ENCODE data around the gene U2AF2. TPM values are rescaled to one million over a fixed set of nuclear protein-coding genes. Genes with fewer than 3 reads are reported as not detected.

The U2AF2 gene
- total and polyA plus RNA-seq, 3 experiments from 2014 or later = 9.5 to 386 (median 374) TPM

- peaks cover 23% of the 10 kb centered on the region for H3K4me1 ChIP-seq (ENCODE audit: insufficient read depth, low read length)
- peaks cover 32 to 75% (median 38%) of the 10 kb centered on the region in 3 donors for H3K4me1 Mint-ChIP-seq
- ChIA-PET POLR2A (no interaction called here), CTCF (no interaction called here)
- H3K4me3 ChIP-seq (ENCODE audit: low read length) = no peak overlapping the region
- H3K27me3 ChIP-seq (ENCODE audit: insufficient read depth, low read length, poor library complexity, severe bottlenecking) = no peaks in the 10 kb centered on the region
- no peaks in the 10 kb centered on the region for H3K9me3 Mint-ChIP-seq
- no peak for DNase-seq
- no peaks in the 10 kb centered on the region for H3K9me3 ChIP-seq (ENCODE audit: low read length)
- peaks cover 0 to 81% (median 7%) of the 10 kb centered on the region in 3 donors for H3K36me3 Mint-ChIP-seq
- peaks cover 41% of the 10 kb centered on the region for H3K36me3 ChIP-seq (ENCODE audit: insufficient read depth, low read length)
- no peak overlapping the region for H3K27ac ChIP-seq (ENCODE audit: low read depth, low read length)
- no peak overlapping the region for H3K4me3 Mint-ChIP-seq
- peak overlapping the region in 2 of 8 donors; percentile 17 to 88 for H3K27ac Mint-ChIP-seq
- H3K27me3 Mint-ChIP-seq = no peaks in the 10 kb centered on the region
Observed at GRCh38 chr19:55680339-55681130, 25.7 kb downstream of the U2AF2 start.

GRCh38 chr19:55681131-55682092, 26.6 kb downstream of the U2AF2 start:
- Mint-ChIP-seq H3K36me3 (peaks cover 0 to 86% (median 7%) of the 10 kb centered on the region in 3 donors), H3K4me3 (no peak overlapping the region), H3K27me3 (no peaks in the 10 kb centered on the region), H3K27ac (peak overlapping the region in 4 of 8 donors; percentile 10 to 33 (median 20)), H3K4me1 (peaks cover 26 to 75% (median 34%) of the 10 kb centered on the region in 3 donors), H3K9me3 (no peaks in the 10 kb centered on the region)
- POLR2A ChIA-PET = interaction anchor here (0.7 kb wide), 1 partner anchor 1282 kb away, joined by 4 read pairs; no protein-coding TSS in a partner anchor
- no peak overlapping the region for H3K4me3 ChIP-seq (ENCODE audit: low read length)
- H3K27me3 ChIP-seq (ENCODE audit: insufficient read depth, low read length, poor library complexity, severe bottlenecking) = no peaks in the 10 kb centered on the region
- CTCF ChIA-PET = no interaction called here
- DNase-seq = no peak
- no peak overlapping the region for H3K27ac ChIP-seq (ENCODE audit: low read depth, low read length)
- peaks cover 14% of the 10 kb centered on the region for H3K4me1 ChIP-seq (ENCODE audit: insufficient read depth, low read length)
- H3K9me3 ChIP-seq (ENCODE audit: low read length) = no peaks in the 10 kb centered on the region
- H3K36me3 ChIP-seq (ENCODE audit: insufficient read depth, low read length) = peaks cover 48% of the 10 kb centered on the region

GRCh38 chr19:55683449-55684261, 28.8 kb downstream of the U2AF2 start:
- H3K4me3 ChIP-seq (ENCODE audit: low read length) = no peak overlapping the region
- H3K36me3 ChIP-seq (ENCODE audit: insufficient read depth, low read length) = peaks cover 45% of the 10 kb centered on the region
- no peaks in the 10 kb centered on the region for H3K27me3 ChIP-seq (ENCODE audit: insufficient read depth, low read length, poor library complexity, severe bottlenecking)
- Mint-ChIP-seq H3K9me3 (no peaks in the 10 kb centered on the region), H3K4me1 (peaks cover 9 to 61% (median 17%) of the 10 kb centered on the region in 3 donors), H3K27ac (peak overlapping the region in 2 of 8 donors; percentile 29 to 41), H3K4me3 (no peak overlapping the region), H3K27me3 (no peaks in the 10 kb centered on the region), H3K36me3 (peaks cover 0 to 82% (median 0%) of the 10 kb centered on the region in 3 donors)
- no peaks in the 10 kb centered on the region for H3K4me1 ChIP-seq (ENCODE audit: insufficient read depth, low read length)
- CTCF ChIA-PET = no interaction called here
- no peak overlapping the region for H3K27ac ChIP-seq (ENCODE audit: low read depth, low read length)
- no peaks in the 10 kb centered on the region for H3K9me3 ChIP-seq (ENCODE audit: low read length)
- no peak for DNase-seq
- POLR2A ChIA-PET = no interaction called here

- Mint-ChIP-seq H3K9me3 (no peaks in the 10 kb centered on the region), H3K4me1 (peaks cover 7 to 47% (median 8%) of the 10 kb centered on the region in 3 donors), H3K36me3 (peaks cover 0 to 79% (median 0%) of the 10 kb centered on the region in 3 donors), H3K27me3 (no peaks in the 10 kb centered on the region), H3K4me3 (no peak overlapping the region), H3K27ac (peak overlapping the region in 2 of 8 donors; percentile 32 to 36)
- Histone ChIP-seq H3K27me3 (ENCODE audit: insufficient read depth, low read length, poor library complexity, severe bottlenecking) (no peaks in the 10 kb centered on the region), H3K4me3 (ENCODE audit: low read length) (no peak overlapping the region), H3K36me3 (ENCODE audit: insufficient read depth, low read length) (peaks cover 43% of the 10 kb centered on the region), H3K27ac (ENCODE audit: low read depth, low read length) (no peak overlapping the region), H3K9me3 (ENCODE audit: low read length) (no peaks in the 10 kb centered on the region), H3K4me1 (ENCODE audit: insufficient read depth, low read length) (no peaks in the 10 kb centered on the region)
- DNase-seq = no peak
- POLR2A ChIA-PET = interaction anchor here (0.5 kb wide), 1 partner anchor 739 kb away, joined by 3 read pairs; no protein-coding TSS in a partner anchor
- CTCF ChIA-PET = no interaction called here
Observed at GRCh38 chr19:55684946-55685681, 30.3 kb downstream of the U2AF2 start.

GRCh38 chr19:55685776-55686175, 30.9 kb downstream of the U2AF2 start:
- Histone ChIP-seq H3K4me1 (ENCODE audit: insufficient read depth, low read length) (no peaks in the 10 kb centered on the region), H3K4me3 (ENCODE audit: low read length) (no peak overlapping the region), H3K27ac (ENCODE audit: low read depth, low read length) (no peak overlapping the region), H3K36me3 (ENCODE audit: insufficient read depth, low read length) (peaks cover 46% of the 10 kb centered on the region), H3K9me3 (ENCODE audit: low read length) (no peaks in the 10 kb centered on the region), H3K27me3 (ENCODE audit: insufficient read depth, low read length, poor library complexity, severe bottlenecking) (no peaks in the 10 kb centered on the region)
- H3K27me3 Mint-ChIP-seq = no peaks in the 10 kb centered on the region
- ChIA-PET POLR2A (no interaction called here), CTCF (no interaction called here)
- peaks cover 0 to 79% (median under 1%) of the 10 kb centered on the region in 3 donors for H3K36me3 Mint-ChIP-seq
- DNase-seq = no peak
- H3K4me3 Mint-ChIP-seq = no peak overlapping the region
- peak overlapping the region in 2 of 8 donors; percentile 38 to 81 for H3K27ac Mint-ChIP-seq
- no peaks in the 10 kb centered on the region for H3K9me3 Mint-ChIP-seq
- peaks cover 7 to 40% (median 8%) of the 10 kb centered on the region in 3 donors for H3K4me1 Mint-ChIP-seq

GRCh38 chr19:55686311-55687050, 31.6 kb downstream of the U2AF2 start:
- Histone ChIP-seq H3K27me3 (ENCODE audit: insufficient read depth, low read length, poor library complexity, severe bottlenecking) (no peaks in the 10 kb centered on the region), H3K27ac (ENCODE audit: low read depth, low read length) (no peak overlapping the region), H3K4me1 (ENCODE audit: insufficient read depth, low read length) (no peaks in the 10 kb centered on the region), H3K9me3 (ENCODE audit: low read length) (no peaks in the 10 kb centered on the region), H3K4me3 (ENCODE audit: low read length) (no peak overlapping the region), H3K36me3 (ENCODE audit: insufficient read depth, low read length) (peaks cover 46% of the 10 kb centered on the region)
- peak overlapping the region in 3 of 8 donors; percentile 29 to 81 (median 64) for H3K27ac Mint-ChIP-seq
- H3K4me1 Mint-ChIP-seq = peaks cover 7 to 34% (median 7%) of the 10 kb centered on the region in 3 donors
- no peaks in the 10 kb centered on the region for H3K27me3 Mint-ChIP-seq
- ChIA-PET CTCF (no interaction called here), POLR2A (no interaction called here)
- no peak overlapping the region for H3K4me3 Mint-ChIP-seq
- H3K36me3 Mint-ChIP-seq = peaks cover 0 to 79% (median 3%) of the 10 kb centered on the region in 3 donors
- no peaks in the 10 kb centered on the region for H3K9me3 Mint-ChIP-seq
- DNase-seq = no peak

All from CD8-positive, alpha-beta memory T cell (primary cell).